ENCODE data around the gene ABCB6.

Gene ABCB6

DNA sequence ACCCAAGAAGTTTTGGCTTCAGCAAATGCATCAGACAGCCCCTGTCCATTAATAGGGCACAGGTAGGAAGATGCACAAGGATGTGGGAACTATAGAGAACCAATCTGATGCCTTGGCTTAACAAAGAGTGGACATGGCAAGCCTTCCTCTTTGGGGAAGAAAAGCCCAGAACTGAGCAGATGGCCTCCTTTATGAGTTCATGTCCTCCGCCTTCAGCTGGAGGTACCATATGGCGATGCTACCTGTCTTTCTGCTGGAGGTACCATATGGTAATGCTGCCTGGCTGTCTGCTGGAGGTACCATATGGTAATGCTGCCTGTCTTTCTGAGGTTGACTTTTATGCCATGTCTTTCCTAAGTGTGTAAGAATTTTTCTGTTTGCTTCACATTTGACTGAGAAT lies 34.6 kb downstream of the ABCB6 start:
- DNase-seq (ENCODE audit: low read depth in 2 of 2): no peak

DNA sequence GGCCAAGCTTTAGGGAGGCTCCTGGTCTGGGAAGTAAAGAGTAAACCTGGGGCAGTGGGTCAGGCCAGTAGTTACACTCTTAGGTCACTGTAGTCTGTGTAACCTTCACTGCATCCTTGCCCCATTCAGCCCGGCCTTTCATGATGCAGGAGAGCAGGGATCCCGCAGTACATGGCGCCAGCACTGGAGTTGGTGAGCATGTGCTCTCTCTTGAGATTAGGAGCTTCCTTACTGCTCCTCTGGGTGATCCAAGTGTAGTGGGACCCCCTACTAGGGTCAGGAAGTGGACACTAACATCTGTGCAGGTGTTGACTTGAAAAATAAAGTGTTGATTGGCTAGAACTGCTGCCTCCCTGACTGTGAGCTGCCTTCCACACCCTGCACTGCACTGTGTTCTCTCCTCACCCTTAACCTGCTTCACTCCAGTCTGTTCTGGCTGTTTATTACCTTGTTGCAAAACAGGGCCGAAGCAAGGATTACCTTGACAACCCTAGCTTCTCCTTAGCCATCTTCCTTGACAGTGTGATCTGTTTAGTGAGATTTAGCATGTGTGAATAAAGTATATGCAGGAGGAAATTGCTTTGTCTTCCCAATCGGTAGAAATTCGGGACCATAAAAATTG lies 35.5 kb downstream of the ABCB6 start:
- no peak for DNase-seq (ENCODE audit: low read depth in 2 of 2)

GRCh38 chr2:219182331-219183150 lies 36.2 kb downstream of the ABCB6 start:
- DNase-seq (ENCODE audit: low read depth in 2 of 2): no peak

- DNase-seq (ENCODE audit: low read depth in 2 of 2): no peak
Measured at GRCh38 chr2:219181531-219181930, 37.2 kb downstream of the ABCB6 start.

DNA sequence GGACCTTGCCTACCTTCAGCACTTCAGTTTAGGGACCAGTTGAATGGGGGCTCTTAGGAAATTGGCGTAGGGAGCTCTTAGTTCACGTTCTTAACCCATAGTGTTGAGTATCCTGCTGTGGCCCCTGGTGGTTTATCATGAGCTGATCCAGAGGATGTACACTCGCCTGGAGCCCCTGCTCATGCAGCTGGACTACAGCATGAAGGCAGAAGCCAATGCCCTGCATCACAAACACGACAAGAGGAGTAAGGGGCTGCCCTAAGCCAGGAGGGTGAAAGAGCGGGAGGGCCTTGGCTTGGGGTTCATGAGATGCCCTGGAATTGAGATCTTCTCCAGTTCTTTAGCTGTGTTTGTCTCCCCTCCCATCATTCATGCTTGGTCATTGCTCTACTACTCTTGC lies 37.8 kb downstream of the ABCB6 start:
- no peak for DNase-seq (ENCODE audit: low read depth in 2 of 2)

GRCh38 chr2:219179601-219180465 lies 38.9 kb downstream of the ABCB6 start:
- no peak for DNase-seq (ENCODE audit: low read depth in 2 of 2)

GRCh38 chr2:219178377-219179175 lies 40.2 kb downstream of the ABCB6 start:
- peak in 1 of 2 donors; percentile 21 for DNase-seq (ENCODE audit: low read depth in 2 of 2)

DNA sequence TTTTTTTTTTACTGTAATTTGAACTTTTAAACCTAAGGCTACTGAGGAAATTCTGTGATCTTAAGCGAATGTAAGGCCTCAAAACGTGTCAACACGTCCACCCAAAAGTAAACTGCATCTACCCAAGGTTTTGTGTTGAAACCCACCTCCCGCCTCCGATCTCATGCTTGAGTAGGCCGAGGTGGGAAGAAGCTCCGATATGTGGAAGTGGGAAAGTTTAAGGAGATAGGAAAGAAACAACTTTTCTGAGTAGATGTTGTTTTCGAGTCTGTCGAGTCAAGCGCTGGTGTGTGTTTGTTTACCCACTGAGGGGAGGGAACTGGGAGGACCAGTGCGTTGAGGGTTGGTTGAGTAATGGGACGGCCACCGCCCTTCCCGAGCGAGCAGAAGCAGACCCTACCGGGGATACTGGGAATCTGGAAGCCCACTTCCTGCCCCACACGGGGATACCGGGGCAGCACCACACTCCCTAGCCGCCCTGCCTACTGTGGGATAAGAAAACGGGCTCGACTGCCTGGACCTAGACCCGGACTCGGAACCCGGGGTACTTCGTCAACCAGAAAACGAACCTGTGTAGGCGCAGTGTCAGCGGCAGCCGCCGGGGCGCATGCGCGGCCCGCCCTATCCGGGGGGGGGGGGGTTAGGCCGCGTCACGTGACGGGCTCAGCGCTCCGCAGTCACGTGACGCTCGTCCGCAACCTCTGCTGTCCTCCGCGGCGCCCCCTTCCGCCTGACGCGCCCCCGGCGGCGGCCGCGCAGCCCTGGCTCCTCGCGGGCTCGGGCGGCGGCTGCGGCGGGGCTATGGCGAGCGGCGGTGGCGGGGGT lies 41.0 kb downstream of the ABCB6 start, which contains the start of gene RETREG2:
Gene RETREG2, plus strand, starts transcription at position 724 of the 825 bp plus-strand sequence. Its CDS starts 78 bp downstream, at position 802.
- DNase-seq (ENCODE audit: low read depth in 2 of 2): peak; percentile 69 to 72

- peak; percentile 81 to 85 for DNase-seq (ENCODE audit: low read depth in 2 of 2)
Measured at GRCh38 chr2:219176818-219177551, 41.8 kb downstream of the ABCB6 start, which contains the start of gene CNPPD1. TSS of gene CNPPD1 (minus strand) at chr2:219176925. CDS start at chr2:219176828, 97 bp downstream.

DNA sequence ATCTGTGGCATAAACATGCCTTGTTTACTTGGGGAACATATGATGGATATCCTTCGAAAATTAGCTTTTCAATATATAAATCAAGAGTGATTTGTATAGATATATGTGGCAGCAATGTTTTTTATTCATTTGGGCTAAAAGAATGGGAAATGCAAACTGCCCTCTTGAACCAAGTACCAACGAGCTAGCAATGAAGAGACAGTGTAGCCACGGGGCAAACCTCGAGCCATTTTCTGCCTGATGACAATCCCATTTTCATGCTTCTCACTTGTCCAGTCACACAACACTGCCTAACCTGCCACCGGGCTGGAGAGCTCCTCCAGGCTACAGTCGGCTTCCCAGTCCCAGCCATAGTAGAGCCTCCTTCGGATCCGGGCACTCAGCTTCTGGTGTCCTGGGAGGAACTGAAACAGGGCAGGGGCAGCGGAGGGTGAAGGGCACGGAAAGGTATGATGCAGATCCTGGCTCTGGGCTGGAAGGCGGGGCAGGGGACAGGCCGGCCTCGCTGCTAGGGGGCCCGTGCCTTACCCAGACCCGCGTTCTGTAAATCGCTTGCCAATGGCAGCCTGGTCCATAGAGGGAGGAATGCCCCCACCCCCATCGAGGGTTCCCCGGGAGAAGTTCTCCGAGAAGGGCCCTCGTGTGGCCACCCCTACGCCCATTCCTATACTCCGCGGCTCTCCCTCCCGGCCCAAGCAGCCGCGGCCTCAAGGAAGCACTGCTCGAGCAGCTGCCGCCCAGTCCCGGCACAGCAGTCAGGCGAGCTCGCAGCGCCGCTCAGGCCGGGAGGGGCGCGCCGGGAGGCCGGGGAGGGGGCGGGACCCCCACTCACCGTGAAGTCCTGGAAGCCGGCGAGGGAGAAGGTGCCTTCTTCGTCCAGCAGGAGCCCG lies 42.6 kb downstream of the ABCB6 start:
- no peak for DNase-seq (ENCODE audit: low read depth in 2 of 2)

DNA sequence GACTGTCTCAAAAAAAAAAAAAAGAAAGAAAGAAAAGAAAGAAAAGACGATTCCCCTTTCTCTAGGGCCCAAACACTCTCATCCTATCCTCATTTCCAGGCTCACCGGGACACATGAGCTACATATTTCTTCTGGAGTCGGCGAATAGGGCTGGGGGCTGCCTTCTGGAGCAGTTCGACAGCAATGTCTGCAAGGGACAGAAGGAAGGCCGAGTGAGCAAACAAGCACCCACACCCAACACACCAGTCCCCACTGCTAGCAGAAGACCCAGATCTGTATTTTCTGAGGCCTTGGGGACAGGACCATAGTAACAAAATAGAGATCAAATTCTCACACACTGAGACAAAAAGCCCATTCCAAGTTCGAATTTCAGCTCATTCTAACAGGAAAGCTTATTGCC lies 43.3 kb downstream of the ABCB6 start:
- DNase-seq (ENCODE audit: low read depth in 2 of 2): no peak

GRCh38 chr2:219174801-219175200 lies 44.0 kb downstream of the ABCB6 start:
- no peak for DNase-seq (ENCODE audit: low read depth in 2 of 2)

DNA sequence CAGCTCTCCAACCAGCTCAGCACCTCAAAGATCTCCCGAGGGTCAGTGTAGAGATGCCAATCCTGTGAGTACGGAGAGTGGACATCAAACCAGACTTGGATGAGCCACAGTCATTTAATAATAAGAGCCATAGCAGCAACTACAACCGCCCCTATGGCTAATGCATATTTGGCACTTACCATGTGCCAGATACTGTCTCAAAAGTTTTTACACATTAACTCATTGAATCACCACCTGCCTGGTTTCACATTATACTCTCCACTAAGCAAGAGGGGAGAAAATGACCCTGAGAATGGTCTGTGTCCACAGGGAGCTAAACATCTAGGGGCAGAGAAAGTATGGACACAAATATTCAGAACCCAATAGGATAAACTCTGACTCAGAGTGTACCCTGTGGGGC lies 44.6 kb downstream of the ABCB6 start:
- no peak for DNase-seq (ENCODE audit: low read depth in 2 of 2)

GRCh38 chr2:219173176-219173575 lies 45.6 kb downstream of the ABCB6 start:
- no peak for DNase-seq (ENCODE audit: low read depth in 2 of 2)

GRCh38 chr2:219172231-219173154 lies 46.3 kb downstream of the ABCB6 start:
- no peak for DNase-seq (ENCODE audit: low read depth in 2 of 2)

GRCh38 chr2:219171231-219171651 lies 47.5 kb downstream of the ABCB6 start:
- DNase-seq (ENCODE audit: low read depth in 2 of 2): no peak

DNA sequence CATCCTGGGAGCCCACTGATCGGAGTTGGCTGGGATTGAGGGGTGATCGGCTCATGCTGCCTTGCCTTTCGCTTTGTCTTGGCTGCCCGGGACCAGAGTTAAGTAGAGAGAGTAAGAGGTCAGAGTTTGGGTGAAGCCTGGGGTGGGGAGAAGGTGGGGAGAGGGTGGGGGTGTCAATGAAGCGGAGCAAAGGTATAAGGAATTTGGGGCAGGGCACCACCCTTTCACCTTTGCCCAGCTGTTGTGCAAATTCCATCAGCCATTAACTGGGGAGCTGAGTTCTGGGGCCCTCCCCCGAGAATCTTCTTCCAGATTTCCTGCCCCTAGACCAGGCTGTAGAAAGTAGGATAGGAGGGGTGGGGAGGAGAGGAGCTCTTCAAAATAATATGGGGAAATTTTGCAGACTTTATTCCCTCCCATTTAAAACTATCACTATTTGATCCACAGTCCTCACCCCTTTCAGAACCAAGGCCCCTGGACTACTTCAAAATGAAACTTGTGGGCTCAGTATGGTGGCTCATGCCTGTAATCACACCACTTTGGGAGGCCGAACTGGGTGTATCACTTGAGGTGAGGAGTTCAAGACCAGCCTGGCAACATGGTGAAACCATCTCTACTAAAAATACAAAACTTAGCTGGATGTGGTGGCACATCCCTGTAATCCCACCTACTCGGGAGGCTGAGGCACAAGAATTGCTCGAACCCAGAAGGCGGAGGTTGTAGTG lies 48.7 kb downstream of the ABCB6 start, which contains the start of gene SLC23A3:
Gene SLC23A3, minus strand, starts transcription at position 100 of the 725 bp plus-strand sequence. Its CDS starts 45 bp downstream, at position 55.
- no peak for DNase-seq (ENCODE audit: low read depth in 2 of 2)

Data from stimulated activated CD8-positive, alpha-beta memory T cell treated with anti-CD3 and anti-CD28 coated beads, Interleukin-2, amount 100 ng/mL, for 48 hours (primary cell).